LNCAP (cell line): Measurements from ENCODE around the gene HOXD9.

Source experiments
- TF ChIP-seq, protein P1 (sequence below): fragments of 450-650 bp; IDR thresholded peaks from 2 replicates; pipeline ENCODE4 v1.5.1; 2017; ENCODE audit warnings: mild to moderate bottlenecking

Gene HOXD9

DNA sequence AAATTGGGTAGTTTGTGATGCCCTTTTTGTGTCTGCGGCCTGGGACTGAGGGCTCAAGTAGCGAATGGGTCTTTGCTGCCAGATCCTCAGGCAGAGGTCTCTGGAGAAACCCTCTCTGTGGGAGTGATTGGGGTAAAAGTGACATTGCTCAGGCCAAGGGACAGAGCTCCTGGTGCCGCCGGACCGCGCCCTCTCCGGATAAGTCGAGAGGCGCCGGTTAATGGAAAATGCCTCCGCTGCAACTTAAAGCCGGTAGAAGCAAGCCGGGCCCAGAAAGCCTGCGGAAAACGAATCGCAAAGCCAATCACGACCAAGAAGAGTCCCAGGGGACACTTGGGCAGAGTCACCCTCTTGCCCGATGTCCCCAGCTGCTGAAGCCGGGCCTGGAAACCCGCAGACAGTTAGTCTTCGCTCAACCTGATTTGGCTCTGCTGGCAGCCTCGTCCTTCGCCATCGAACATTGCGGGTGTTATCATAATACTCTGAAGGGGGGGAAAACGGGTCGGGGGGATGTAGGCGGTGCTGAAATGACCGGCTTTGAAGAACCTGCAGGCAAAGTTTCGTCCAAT is 23.3 kb upstream of the HOXD9 start:
- TF ChIP-seq, protein P1, sequence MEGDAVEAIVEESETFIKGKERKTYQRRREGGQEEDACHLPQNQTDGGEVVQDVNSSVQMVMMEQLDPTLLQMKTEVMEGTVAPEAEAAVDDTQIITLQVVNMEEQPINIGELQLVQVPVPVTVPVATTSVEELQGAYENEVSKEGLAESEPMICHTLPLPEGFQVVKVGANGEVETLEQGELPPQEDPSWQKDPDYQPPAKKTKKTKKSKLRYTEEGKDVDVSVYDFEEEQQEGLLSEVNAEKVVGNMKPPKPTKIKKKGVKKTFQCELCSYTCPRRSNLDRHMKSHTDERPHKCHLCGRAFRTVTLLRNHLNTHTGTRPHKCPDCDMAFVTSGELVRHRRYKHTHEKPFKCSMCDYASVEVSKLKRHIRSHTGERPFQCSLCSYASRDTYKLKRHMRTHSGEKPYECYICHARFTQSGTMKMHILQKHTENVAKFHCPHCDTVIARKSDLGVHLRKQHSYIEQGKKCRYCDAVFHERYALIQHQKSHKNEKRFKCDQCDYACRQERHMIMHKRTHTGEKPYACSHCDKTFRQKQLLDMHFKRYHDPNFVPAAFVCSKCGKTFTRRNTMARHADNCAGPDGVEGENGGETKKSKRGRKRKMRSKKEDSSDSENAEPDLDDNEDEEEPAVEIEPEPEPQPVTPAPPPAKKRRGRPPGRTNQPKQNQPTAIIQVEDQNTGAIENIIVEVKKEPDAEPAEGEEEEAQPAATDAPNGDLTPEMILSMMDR = no peak

DNA sequence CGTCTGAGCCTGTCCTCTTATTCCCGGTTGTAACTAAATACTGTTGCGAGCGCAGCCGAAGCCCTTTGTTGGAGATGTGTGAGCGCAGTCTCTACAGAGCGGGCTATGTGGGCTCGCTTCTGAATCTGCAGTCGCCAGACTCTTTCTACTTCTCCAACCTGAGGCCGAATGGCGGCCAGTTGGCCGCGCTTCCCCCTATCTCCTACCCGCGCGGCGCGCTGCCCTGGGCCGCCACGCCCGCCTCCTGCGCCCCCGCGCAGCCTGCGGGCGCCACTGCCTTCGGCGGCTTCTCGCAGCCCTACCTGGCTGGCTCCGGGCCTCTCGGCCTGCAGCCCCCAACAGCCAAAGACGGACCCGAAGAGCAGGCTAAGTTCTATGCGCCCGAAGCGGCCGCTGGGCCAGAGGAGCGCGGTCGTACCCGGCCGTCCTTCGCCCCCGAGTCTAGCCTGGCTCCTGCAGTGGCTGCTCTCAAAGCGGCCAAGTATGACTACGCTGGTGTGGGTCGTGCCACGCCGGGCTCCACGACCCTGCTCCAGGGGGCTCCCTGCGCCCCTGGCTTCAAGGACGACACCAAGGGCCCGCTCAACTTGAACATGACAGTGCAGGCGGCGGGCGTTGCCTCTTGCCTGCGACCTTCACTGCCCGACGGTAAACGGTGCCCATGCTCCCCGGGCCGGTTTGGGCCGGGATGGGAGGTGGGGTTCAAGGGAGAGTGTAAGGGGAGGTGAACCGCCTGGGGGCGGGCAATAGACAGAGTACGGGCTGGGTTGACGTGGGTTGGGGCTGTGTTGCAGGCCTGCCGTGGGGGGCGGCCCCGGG is 22.6 kb upstream of the HOXD9 start, which contains the start of gene HOXD12:
TSS of gene HOXD12 (plus strand) at position 68 of the 819 bp plus-strand sequence. CDS start at position 75, 7 bp downstream.
- TF ChIP-seq, protein P1 = no peak

DNA sequence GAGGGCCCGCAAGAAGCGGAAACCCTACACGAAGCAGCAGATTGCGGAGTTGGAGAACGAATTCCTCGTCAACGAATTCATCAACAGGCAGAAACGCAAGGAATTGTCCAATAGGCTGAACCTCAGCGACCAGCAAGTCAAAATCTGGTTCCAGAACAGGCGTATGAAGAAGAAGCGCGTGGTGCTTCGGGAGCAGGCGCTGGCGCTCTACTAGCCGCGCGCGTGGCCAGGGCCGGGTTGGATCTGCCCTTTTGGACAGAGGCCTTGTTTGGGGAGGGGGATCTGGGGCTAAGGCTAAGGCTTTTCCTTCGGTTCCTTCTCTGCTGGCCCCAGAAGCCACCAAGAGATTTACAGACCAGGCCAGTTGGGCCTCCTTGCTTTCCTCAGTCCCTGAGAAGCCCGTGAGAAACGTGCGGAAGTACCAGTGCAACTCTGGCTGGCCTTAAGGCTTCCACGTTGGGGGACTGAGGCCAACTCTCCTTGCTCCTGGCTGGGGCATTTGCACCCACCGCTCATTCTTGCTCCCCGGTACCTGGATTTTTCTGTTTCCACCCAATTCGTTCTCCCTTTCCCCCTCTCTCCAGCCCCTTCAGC is 21.9 kb upstream of the HOXD9 start:
- TF ChIP-seq, protein P1 = no peak

DNA sequence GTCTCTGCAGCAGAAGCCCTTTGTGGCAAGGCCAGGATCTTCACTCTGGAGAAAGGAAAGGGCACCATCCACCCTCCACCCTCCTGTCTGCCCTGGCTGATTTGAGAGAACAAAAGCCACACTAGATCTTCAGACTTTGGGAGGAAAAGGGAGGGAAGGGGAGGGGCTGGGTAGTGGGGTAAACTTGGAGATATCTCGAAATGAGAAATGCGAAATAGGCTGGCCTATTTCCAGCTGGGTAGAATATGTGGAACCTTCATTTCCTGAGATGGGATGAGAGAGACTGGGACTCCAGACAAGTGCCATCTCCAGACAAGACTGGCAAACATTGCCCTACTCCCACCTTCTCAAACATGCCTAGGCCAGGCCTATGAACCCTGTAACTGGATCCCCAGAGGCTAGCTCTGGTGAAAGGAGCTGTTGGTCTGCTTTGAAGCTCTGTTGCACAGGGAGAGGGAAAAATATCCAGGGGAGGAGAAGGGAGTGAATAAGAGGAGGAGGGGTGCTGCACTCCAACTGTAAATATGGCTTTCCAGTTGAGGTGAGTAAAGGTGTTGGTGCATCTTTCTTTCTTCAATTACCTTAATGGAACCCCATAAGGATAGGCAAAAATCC is 21.2 kb upstream of the HOXD9 start:
- TF ChIP-seq, protein P1 = no peak

DNA sequence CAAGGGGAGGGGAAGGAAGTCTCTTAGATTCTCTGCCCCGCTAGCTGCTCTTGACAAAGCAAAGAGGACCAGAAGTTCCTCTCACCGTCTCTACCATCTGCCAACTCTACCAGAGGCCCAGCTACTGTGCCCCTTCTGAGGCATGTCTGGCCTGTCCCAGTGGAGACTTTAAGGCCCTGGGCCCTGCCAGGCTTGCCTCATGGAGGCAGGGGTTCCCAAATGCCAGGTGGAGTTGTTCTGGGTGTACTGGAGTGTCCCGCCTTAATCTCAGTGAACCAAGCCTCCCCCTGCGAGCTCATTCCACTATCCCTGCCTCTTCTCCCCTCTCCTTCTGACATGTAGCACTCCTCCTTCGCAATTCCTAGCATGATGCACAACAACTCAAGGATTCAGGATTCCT is 20.7 kb upstream of the HOXD9 start:
- TF ChIP-seq, protein P1 = no peak

DNA sequence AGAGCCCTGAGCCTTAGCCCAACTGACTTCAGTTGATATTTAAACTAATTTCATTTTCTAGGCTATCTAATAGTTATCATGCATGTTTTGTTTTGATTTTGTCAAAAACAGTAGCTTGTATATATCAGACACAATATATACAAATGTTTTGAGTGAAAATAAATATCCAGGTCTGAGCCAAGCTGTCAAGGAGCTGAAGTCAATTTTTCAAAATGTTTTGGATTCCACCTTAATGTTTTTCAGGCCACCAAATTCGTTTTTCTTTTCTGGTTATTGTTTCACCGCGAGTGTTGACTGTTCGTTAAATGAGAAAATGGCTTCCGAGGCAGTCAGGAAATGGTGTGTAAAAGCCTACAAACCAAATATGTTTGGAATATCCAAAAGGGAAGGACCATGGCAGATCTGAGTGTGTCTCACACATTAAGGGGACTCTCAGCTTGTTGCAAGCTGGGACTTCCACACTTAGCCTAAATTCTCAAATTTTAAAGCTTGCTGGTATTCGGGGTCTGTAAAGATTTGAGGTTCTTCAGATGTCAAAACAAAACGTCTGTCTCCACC is 20.1 kb upstream of the HOXD9 start:
- TF ChIP-seq, protein P1 = no peak

DNA sequence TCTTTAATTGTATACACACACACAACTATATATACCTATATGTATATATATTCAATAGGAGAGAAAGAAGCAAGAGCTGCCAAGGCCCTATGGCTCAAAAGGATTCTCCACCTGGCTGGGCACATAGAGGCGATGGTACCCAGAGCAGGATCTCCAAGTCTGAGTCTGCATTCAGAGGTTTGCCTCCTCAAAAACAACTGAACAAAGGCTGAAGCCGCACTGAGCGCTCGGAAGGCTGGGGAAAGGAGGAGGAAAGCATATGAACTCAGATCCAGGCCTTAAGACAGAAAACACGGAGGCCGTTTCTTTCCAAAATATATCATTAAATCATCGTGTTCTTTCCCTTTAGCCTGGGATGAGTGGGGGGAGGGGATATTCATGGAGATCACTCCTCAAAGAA is 19.3 kb upstream of the HOXD9 start:
- TF ChIP-seq, protein P1 = no peak
